Aorta (tissue), 5 donors: ENCODE results near the gene CD180. TPM values are rescaled to one million over a fixed set of nuclear protein-coding genes. Genes with fewer than 3 reads are reported as not detected.

Experiments
- ATAC-seq: fragments of 200-7000 bp; cut with Tn5 transposase; one replicate; pipeline ENCODE4 v1.9.1; 2022; ENCODE audit warnings: moderate library complexity; ENCODE audit not compliant: low FRiP score
- DNase-seq, 2 donors: peaks; one replicate each; pipeline ENCODE4 v3.0.0-alpha.2; 2020
- H3K27ac ChIP-seq, 2 donors: one replicate each; pipeline ENCODE4 v1.5.1; 2013; ENCODE audit warnings: low read length in 2 of 2, mild to moderate bottlenecking in 2 of 2, moderate library complexity in 2 of 2, control low read depth in 1 of 2, inconsistent platforms in 1 of 2, low read depth in 1 of 2
- H3K27me3 ChIP-seq, 2 donors: one replicate each; pipeline ENCODE4 v1.6.1; 2013; ENCODE audit warnings: control low read depth in 1 of 2, low read length in 1 of 2, mild to moderate bottlenecking in 1 of 2, moderate library complexity in 1 of 2; ENCODE audit not compliant: insufficient read depth in 2 of 2, control insufficient read depth in 1 of 2
- H3K36me3 ChIP-seq, 2 donors: one replicate each; pipeline ENCODE4 v1.6.1; 2013; ENCODE audit warnings: control low read depth in 1 of 2, low read length in 1 of 2, mild to moderate bottlenecking in 1 of 2; ENCODE audit not compliant: insufficient read depth in 2 of 2, control insufficient read depth in 1 of 2
- H3K4me1 ChIP-seq, 2 donors: one replicate each; pipeline ENCODE4 v1.6.1; 2013; ENCODE audit warnings: low read length in 2 of 2, control low read depth in 1 of 2, mild to moderate bottlenecking in 1 of 2, moderate library complexity in 1 of 2; ENCODE audit not compliant: insufficient read depth in 2 of 2, control insufficient read depth in 1 of 2
- H3K4me3 ChIP-seq, 2 donors: one replicate each; pipeline ENCODE4 v1.5.1; 2013; ENCODE audit warnings: low read length in 2 of 2, control low read depth in 1 of 2, mild to moderate bottlenecking in 1 of 2
- H3K9me3 ChIP-seq: one replicate; pipeline ENCODE4 v1.6.1; 2013; ENCODE audit warnings: mild to moderate bottlenecking, low read length; ENCODE audit not compliant: control insufficient read depth
- WGBS, 2 donors: extraction: QIAGEN DNeasy Blood & Tissue Kit; methylation state at CpG; one replicate each; pipeline ENCODE4 v1.1.7; 2013; 5-methylcytosine and 5-hydroxymethylcytosine counted together
- intact Hi-C, 2 donors: fragments of 100-400 bp; cut with DNase I; formaldehyde crosslinking; loops; one replicate each; pipeline versions ENCODE4 v1.14.2 to v1.15.0; 2022
- polyA plus RNA-seq, 2 donors: library from polyadenylated mRNA; stranded (reverse); fragments of 200-250 nt; gene quantifications; one replicate each; pipeline ENCODE4 v1.2.3, GENCODE V29; 2013
- total RNA-seq, 2 donors: library from RNA; stranded (reverse); fragmentation: NEBNext Ultra II Directional; extraction: Animal tissue kit (Norgen Biotek cat#: 25700); gene quantifications; one replicate each; pipeline ENCODE4 v1.2.1, GENCODE V29; 2021
- donor health status: healthy with polysubstance abuse.
- donor health status: Bipolar disorder and iron deficiency.
- donor health status: DM: no; HTN: no; CAD: no.
- donor health status: DM: no; HTN: no; CAD: no.
- donor health status: DM: yes; HTN: yes; CAD: no.

CD180 gene
- total and polyA plus RNA-seq, 4 donors: 0.18 to 3.0 (median 1.5) TPM

GRCh38 chr5:67152400-67152799 lies 44.2 kb downstream of the CD180 start:
- peaks cover 2 to 13% of the 10 kb centered on the region in 2 donors for H3K36me3 ChIP-seq
- no peak overlapping the region for H3K27ac ChIP-seq
- H3K27me3 ChIP-seq: no peaks in the 10 kb centered on the region
- no peak overlapping the region for H3K4me3 ChIP-seq
- DNase-seq (no peak), ATAC-seq (no peak)
- 88% methylated on average over 6 of the region's 6 CpGs for WGBS, 2 donors
- no peaks in the 10 kb centered on the region for H3K9me3 ChIP-seq
- intact Hi-C loops: no loop called here
- H3K4me1 ChIP-seq: peaks cover 0 to 2% of the 10 kb centered on the region in 2 donors

- Histone ChIP-seq H3K4me1 (peaks cover 0 to 2% of the 10 kb centered on the region in 2 donors), H3K27me3 (no peaks in the 10 kb centered on the region), H3K27ac (no peak overlapping the region), H3K36me3 (peaks cover 8 to 19% of the 10 kb centered on the region in 2 donors), H3K4me3 (no peak overlapping the region), H3K9me3 (no peaks in the 10 kb centered on the region)
- intact Hi-C loops: no loop called here
- WGBS, 2 donors: 79 to 91% methylated on average over 1 of the region's 1 CpG
- DNase-seq (no peak), ATAC-seq (peak; percentile 50)
Measured at GRCh38 chr5:67149951-67150523, 46.6 kb downstream of the CD180 start.

- intact Hi-C loops: no loop called here
- Histone ChIP-seq H3K27ac (no peak overlapping the region), H3K27me3 (no peaks in the 10 kb centered on the region), H3K9me3 (no peaks in the 10 kb centered on the region), H3K4me1 (peaks cover 0 to 2% of the 10 kb centered on the region in 2 donors), H3K4me3 (no peak overlapping the region), H3K36me3 (peaks cover 12 to 14% of the 10 kb centered on the region in 2 donors)
- WGBS, 2 donors: 80 to 81% methylated on average over 14 of the region's 14 CpGs
- no peak for DNase-seq
- no peak for ATAC-seq
Measured at GRCh38 chr5:67149057-67149950, 47.3 kb downstream of the CD180 start.

DNA sequence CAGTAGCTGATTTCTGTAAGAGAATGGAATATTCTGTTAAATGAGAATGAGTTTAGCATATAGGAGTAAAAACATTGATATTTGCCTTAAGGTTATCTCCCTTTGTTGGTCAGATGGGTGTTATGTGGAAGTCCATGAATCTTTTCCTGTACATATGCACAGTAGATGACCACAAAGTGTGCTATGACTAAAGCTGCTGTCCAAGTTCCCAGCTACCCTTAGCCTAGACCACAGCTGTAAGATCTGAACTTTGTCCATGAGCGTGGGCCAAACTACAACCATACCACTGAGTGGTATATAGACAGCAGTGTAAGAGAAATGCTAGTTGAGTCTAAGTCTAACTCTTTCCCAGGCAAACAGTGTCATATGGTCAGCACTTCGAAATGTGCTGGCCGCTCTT lies 48.8 kb downstream of the CD180 start:
- ATAC-seq (no peak), DNase-seq (no peak)
- no peaks in the 10 kb centered on the region for H3K27me3 ChIP-seq
- H3K4me3 ChIP-seq: no peak overlapping the region
- intact Hi-C loops: no loop called here
- no peaks in the 10 kb centered on the region for H3K9me3 ChIP-seq
- peaks cover 17 to 23% of the 10 kb centered on the region in 2 donors for H3K36me3 ChIP-seq
- 95 to 99% methylated on average over 3 of the region's 3 CpGs for WGBS, 2 donors
- peaks cover 0 to 2% of the 10 kb centered on the region in 2 donors for H3K4me1 ChIP-seq
- no peak overlapping the region for H3K27ac ChIP-seq

- WGBS, 2 donors: 85 to 92% methylated on average over 4 of the region's 4 CpGs
- Histone ChIP-seq H3K27me3 (no peaks in the 10 kb centered on the region), H3K36me3 (peaks cover 17 to 21% of the 10 kb centered on the region in 2 donors), H3K9me3 (no peaks in the 10 kb centered on the region), H3K4me1 (peaks cover 0 to 2% of the 10 kb centered on the region in 2 donors), H3K4me3 (no peak overlapping the region), H3K27ac (no peak overlapping the region)
- DNase-seq: no peak
- no peak for ATAC-seq
- intact Hi-C loops: no loop called here
Measured at GRCh38 chr5:67146981-67147380, 49.6 kb downstream of the CD180 start.

DNA sequence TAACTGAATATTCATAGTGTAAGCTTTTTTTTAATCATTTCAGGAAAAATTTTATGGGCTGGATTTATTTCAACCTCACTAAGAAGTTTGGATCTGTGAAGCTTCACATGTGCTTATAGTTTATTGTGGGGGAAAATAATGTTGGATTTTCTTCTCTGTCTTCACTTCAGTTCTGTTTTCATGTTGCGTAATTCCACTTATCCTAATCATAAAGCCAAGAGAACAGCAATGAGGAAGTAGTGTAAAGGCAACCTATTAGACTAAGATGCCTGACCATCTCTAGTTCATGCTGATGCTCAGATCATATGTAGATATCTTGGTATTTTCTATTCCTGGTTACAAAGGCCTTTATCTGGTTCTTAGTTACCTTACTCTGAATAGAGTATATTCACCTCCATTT lies 50.0 kb downstream of the CD180 start:
- H3K4me1 ChIP-seq: peaks cover 0 to 2% of the 10 kb centered on the region in 2 donors
- intact Hi-C loops: no loop called here

DNA sequence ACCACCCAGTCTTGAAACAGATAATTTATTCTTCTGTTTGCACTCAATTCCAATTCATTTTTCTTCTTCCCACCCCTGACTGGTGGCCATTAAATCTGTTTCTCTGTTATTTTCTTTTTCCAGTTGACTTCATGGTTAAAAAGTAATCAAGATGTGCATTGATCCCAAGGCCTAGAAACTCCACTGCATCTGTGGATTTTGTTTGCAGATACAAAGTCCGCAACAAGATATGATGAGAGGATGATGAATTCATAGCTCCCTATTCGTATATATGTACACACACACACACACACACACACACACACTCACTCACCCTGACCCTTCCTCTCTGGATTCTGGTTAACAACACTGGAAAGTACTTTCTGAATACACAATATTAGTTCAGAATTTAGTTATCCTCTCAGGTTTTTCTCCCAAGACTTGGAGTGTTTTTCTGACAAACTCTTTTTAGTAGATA lies 52.4 kb downstream of the CD180 start:
- WGBS, 2 donors: 87 to 92% methylated on average over 2 of the region's 2 CpGs
- ATAC-seq (no peak), DNase-seq (no peak)
- intact Hi-C loops: no loop called here
- Histone ChIP-seq H3K36me3 (peaks cover 16 to 19% of the 10 kb centered on the region in 2 donors), H3K27ac (no peak overlapping the region), H3K9me3 (no peaks in the 10 kb centered on the region), H3K27me3 (no peaks in the 10 kb centered on the region), H3K4me1 (peaks cover 0 to 2% of the 10 kb centered on the region in 2 donors), H3K4me3 (no peak overlapping the region)

More for the DNA sequence above, 50.0 kb downstream of the CD180 start:
- Histone ChIP-seq H3K4me3 (no peak overlapping the region), H3K27me3 (no peaks in the 10 kb centered on the region), H3K27ac (no peak overlapping the region), H3K36me3 (peaks cover 17 to 21% of the 10 kb centered on the region in 2 donors), H3K9me3 (no peaks in the 10 kb centered on the region)
- 89 to 93% methylated on average over 1 of the region's 1 CpG for WGBS, 2 donors
- no peak for ATAC-seq
- DNase-seq: no peak

- no peak overlapping the region for H3K4me3 ChIP-seq
- no peaks in the 10 kb centered on the region for H3K9me3 ChIP-seq
- DNase-seq (no peak), ATAC-seq (no peak)
- peaks cover 16 to 21% of the 10 kb centered on the region in 2 donors for H3K36me3 ChIP-seq
- 91 to 97% methylated on average over 2 of the region's 2 CpGs for WGBS, 2 donors
- no peaks in the 10 kb centered on the region for H3K27me3 ChIP-seq
- peaks cover 0 to 2% of the 10 kb centered on the region in 2 donors for H3K4me1 ChIP-seq
- no peak overlapping the region for H3K27ac ChIP-seq
- intact Hi-C loops: no loop called here
Measured at GRCh38 chr5:67143549-67143948, 53.0 kb downstream of the CD180 start.
